B cell (primary cell): ENCODE data around the gene EDNRB.

Source experiments
- EZH2 ChIP-seq: IDR thresholded peaks from 2 replicates; pipeline ENCODE4 v1.6.1; 2012; ENCODE audit warnings: borderline replicate concordance, low read depth, mild to moderate bottlenecking, moderate library complexity, low read length; ENCODE audit not compliant: insufficient read depth, poor library complexity, severe bottlenecking
- TF ChIP-seq, protein P1 (sequence below): fragments of 200-600 bp; IDR thresholded peaks from one replicate; pipeline ENCODE4 v1.8.0; 2022; ENCODE audit warnings: antibody characterized with exemption, mild to moderate bottlenecking

DNA sequence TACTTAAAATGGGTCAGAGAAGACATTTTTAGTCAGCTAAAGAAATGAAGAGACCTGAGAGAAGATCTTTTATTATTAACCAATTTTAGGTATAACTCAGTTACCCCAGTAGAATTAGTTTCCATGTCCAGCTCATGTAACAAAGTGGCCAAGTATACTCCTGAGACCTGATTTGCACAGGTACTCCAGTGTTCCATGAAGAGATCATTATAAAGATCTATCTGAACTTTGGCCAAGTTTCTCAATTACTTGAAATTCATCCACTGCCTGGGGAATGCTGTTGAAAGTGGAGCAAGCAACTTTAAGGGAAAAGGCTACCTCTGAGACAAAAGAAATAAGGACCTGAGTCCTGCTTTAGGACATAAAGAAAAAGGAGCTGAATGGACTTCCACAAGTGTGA is 47.0 kb downstream of the EDNRB start:
- TF ChIP-seq, protein P1, sequence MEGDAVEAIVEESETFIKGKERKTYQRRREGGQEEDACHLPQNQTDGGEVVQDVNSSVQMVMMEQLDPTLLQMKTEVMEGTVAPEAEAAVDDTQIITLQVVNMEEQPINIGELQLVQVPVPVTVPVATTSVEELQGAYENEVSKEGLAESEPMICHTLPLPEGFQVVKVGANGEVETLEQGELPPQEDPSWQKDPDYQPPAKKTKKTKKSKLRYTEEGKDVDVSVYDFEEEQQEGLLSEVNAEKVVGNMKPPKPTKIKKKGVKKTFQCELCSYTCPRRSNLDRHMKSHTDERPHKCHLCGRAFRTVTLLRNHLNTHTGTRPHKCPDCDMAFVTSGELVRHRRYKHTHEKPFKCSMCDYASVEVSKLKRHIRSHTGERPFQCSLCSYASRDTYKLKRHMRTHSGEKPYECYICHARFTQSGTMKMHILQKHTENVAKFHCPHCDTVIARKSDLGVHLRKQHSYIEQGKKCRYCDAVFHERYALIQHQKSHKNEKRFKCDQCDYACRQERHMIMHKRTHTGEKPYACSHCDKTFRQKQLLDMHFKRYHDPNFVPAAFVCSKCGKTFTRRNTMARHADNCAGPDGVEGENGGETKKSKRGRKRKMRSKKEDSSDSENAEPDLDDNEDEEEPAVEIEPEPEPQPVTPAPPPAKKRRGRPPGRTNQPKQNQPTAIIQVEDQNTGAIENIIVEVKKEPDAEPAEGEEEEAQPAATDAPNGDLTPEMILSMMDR = no peak
- no peak for TF ChIP-seq EZH2
